B cell (primary cell): ENCODE data around the gene EPN2. TPM values are rescaled to one million over a fixed set of nuclear protein-coding genes. Genes with fewer than 3 reads are reported as not detected.

ENCODE experiments used
- ATAC-seq: fragments of 200-7000 bp; cut with Tn5 transposase; one replicate; pipeline ENCODE4 v1.10.0; 2021; ENCODE audit warnings: low read depth, mild to moderate bottlenecking, moderate number of reproducible peaks, moderate library complexity
- CTCF ChIA-PET: fragments of 350-600 bp; sonication (Branson Sonifier 250); formaldehyde crosslinking; loops from one replicate; lab custom pipeline; 2021; ENCODE audit warnings: antibody characterized with exemption, inconsistent platforms; lab: Charles Lee
- POLR2A ChIA-PET: fragments of 350-600 bp; sonication (Branson Sonifier 250); formaldehyde crosslinking; loops from one replicate; lab custom pipeline; 2021; ENCODE audit warnings: antibody characterized with exemption; lab: Charles Lee
- DNase-seq: peaks from one replicate; pipeline ENCODE4 v3.0.0; 2013
- H2AFZ ChIP-seq: 2 replicates; pipeline ENCODE4 v1.6.1; 2012; ENCODE audit warnings: mild to moderate bottlenecking, low read depth, low read length; ENCODE audit not compliant: insufficient read depth, poor library complexity, severe bottlenecking
- H3K27ac ChIP-seq, 2 donors: 1 replicate in 1 of 2; 2 replicates in 1 of 2; pipeline ENCODE4 v1.5.1; 2012 to 2013; ENCODE audit warnings: low read length in 2 of 2, mild to moderate bottlenecking in 2 of 2, moderate library complexity in 1 of 2
- H3K27me3 ChIP-seq, 4 experiments: fragments of 200-600 bp in 1 of 4; sonication (generic) in 1 of 4; replicated peaks in 1 of 4; 1 replicate in 2 of 4; 2 replicates in 2 of 4; pipeline versions ENCODE4 v1.6.1 to v1.7.0; 2013 to 2016; ENCODE audit warnings: low read length in 3 of 4, mild to moderate bottlenecking in 2 of 4, mixed read lengths in 1 of 4, moderate library complexity in 1 of 4; ENCODE audit not compliant: insufficient read depth in 4 of 4, control insufficient read depth in 3 of 4; ENCODE audit errors: control extremely low read depth in 1 of 4
- H3K36me3 ChIP-seq, 2 experiments: replicated peaks in 1 of 2; 1 replicate in 1 of 2; 2 replicates in 1 of 2; pipeline versions ENCODE4 v1.6.1 to v1.7.1; 2013; ENCODE audit warnings: low read length in 1 of 2; ENCODE audit not compliant: insufficient read depth in 2 of 2, control insufficient read depth in 1 of 2; ENCODE audit errors: control extremely low read depth in 1 of 2, extremely low read depth in 1 of 2
- H3K4me1 ChIP-seq, 2 donors: fragments of 200-600 bp in 1 of 2; sonication (generic) in 1 of 2; 1 replicate in 1 of 2; 2 replicates in 1 of 2; pipeline versions ENCODE4 v1.5.1 to v1.6.1; 2013 to 2017; ENCODE audit warnings: low read length in 2 of 2; ENCODE audit not compliant: control insufficient read depth in 2 of 2, insufficient read depth in 2 of 2
- H3K4me2 ChIP-seq: replicated peaks from 2 replicates; pipeline ENCODE3; 2012; ENCODE audit warnings: mild to moderate bottlenecking, low read depth, low read length; ENCODE audit not compliant: poor library complexity, severe bottlenecking
- H3K4me3 ChIP-seq, 5 experiments: fragments of 200-600 bp in 1 of 5; sonication (generic) in 1 of 5; 1 replicate in 3 of 5; 2 replicates in 2 of 5; pipeline versions ENCODE4 v1.5.1 to v1.7.0; 2011 to 2016; ENCODE audit warnings: low read length in 4 of 5, mild to moderate bottlenecking in 4 of 5, low read depth in 2 of 5, control low read depth in 1 of 5, moderate library complexity in 1 of 5; ENCODE audit not compliant: insufficient read depth in 1 of 5; ENCODE audit errors: control extremely low read depth in 1 of 5, extremely low read depth in 1 of 5
- H3K79me2 ChIP-seq: fragments of 200-600 bp; sonication (generic); one replicate; pipeline ENCODE4 v1.6.0; 2016; ENCODE audit warnings: low read length; ENCODE audit not compliant: control insufficient read depth, insufficient read depth
- H3K9ac ChIP-seq: fragments of 200-600 bp; sonication (generic); 2 replicates; pipeline ENCODE4 v1.6.1; 2017; ENCODE audit warnings: mild to moderate bottlenecking, low read length, moderate library complexity
- H3K9me3 ChIP-seq, 3 donors: one replicate each; pipeline versions ENCODE4 v1.6.1 to v1.7.1; 2013; ENCODE audit warnings: low read length in 2 of 3; ENCODE audit not compliant: control insufficient read depth in 2 of 3, insufficient read depth in 1 of 3; ENCODE audit errors: control extremely low read depth in 1 of 3
- H4K20me1 ChIP-seq: 2 replicates; pipeline ENCODE4 v1.6.0; 2012; ENCODE audit warnings: mild to moderate bottlenecking, low read length; ENCODE audit not compliant: insufficient read depth, control insufficient read depth, poor library complexity, severe bottlenecking
- H3K27ac Mint-ChIP-seq: one replicate; pipeline ENCODE4 v1.8.0; 2021; ENCODE audit warnings: mixed read lengths
- H3K27me3 Mint-ChIP-seq: one replicate; pipeline ENCODE4 v1.8.0; 2021; ENCODE audit warnings: mixed read lengths
- H3K4me1 Mint-ChIP-seq: one replicate; pipeline ENCODE4 v1.8.0; 2021; ENCODE audit warnings: mixed read lengths
- H3K4me3 Mint-ChIP-seq: one replicate; pipeline ENCODE4 v1.8.0; 2021; ENCODE audit warnings: mixed read lengths
- H3K9me3 Mint-ChIP-seq: one replicate; pipeline ENCODE4 v1.8.0; 2022; ENCODE audit warnings: mixed read lengths; ENCODE audit not compliant: insufficient read depth
- EZH2 ChIP-seq: IDR thresholded peaks from 2 replicates; pipeline ENCODE4 v1.6.1; 2012; ENCODE audit warnings: borderline replicate concordance, low read depth, mild to moderate bottlenecking, moderate library complexity, low read length; ENCODE audit not compliant: insufficient read depth, poor library complexity, severe bottlenecking
- whole genome bisulfite sequencing: methylation state at CpG from one replicate; pipeline ENCODE4 v1.1.5; 2013; ENCODE audit warnings: missing lambda C conversion rate; ENCODE audit not compliant: insufficient coverage; 5-methylcytosine and 5-hydroxymethylcytosine counted together
- intact Hi-C: fragments of 100-400 bp; cut with micrococcal nuclease; formaldehyde crosslinking; loops from one replicate; pipeline ENCODE4 v1.10.0; 2022
- polyA plus RNA-seq: library from polyadenylated mRNA; depleted of rRNA; stranded (reverse); fragments of >200 nt; gene quantifications from 2 replicates; pipeline ENCODE4 v1.2.3, GENCODE V29; 2012
- total RNA-seq, 2 donors: library from RNA; stranded (reverse); fragments of 120-200 nt in 1 of 2; gene quantifications; 1 replicate in 1 of 2; 2 replicates in 1 of 2; pipeline versions ENCODE4 v1.2.3 to v1.2.4, GENCODE V29; 2013 to 2022
- TF ChIP-seq, protein P1 (sequence below): fragments of 200-600 bp; IDR thresholded peaks from one replicate; pipeline ENCODE4 v1.8.0; 2022; ENCODE audit warnings: antibody characterized with exemption, mild to moderate bottlenecking

EPN2 gene
- total and polyA plus RNA-seq, 2 donors (not counting 1 experiment from before 2014, with no cell fraction given) = 15.7 to 35.6 TPM

DNA sequence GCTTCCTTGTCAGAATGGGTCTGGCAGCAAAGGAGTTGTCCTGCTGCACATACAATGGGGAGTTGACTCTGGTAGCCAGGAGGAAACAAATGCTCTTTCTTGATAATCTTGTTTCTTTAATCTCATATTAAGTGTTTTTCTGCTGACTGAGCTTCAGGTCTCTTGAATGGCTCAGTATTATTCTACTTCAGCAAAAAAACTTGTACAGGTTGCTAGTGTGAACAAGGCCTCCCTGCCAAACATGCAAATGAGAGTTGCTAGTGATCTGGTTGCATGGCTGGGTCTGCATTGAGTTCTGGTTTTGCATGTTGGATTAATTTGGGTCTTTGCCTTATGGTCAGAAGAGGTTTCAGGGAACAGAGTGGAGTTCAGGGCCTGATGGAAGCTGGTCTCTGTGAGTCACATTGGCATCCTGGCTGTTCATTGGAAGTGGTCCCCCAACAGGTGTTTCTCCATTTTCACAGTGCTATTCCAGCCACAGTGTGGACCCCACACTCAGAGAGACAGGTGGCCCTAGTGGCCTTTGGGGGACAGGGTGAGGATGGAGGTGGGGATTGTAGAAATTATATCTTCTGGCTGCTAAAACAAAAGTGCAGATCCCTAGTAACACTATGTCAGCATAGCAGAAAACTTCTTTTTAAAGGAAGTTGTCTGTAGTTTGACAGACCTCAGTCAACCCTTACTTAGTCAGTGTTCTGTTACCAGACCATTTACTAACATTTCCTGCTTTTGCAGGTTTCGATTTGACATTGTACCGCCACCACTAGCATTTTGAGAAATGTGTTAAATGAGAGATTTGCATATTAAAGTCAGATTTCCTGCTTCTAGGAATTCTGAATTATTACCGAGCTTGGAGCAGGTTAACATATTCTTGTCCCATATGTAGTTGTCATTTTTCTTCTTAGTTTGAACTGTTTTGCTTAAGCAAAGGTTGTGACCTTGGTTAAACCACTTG, 47.1 kb downstream of the EPN2 start:
- Mint-ChIP-seq H3K9me3 (no peaks in the 10 kb centered on the region), H3K4me3 (peak overlapping the region; percentile 52), H3K4me1 (peaks cover 27% of the 10 kb centered on the region), H3K27me3 (peaks cover 15% of the 10 kb centered on the region), H3K27ac (peak overlapping the region; percentile 8)
- Histone ChIP-seq H3K4me2 (peak overlapping the region; percentile 49), H4K20me1 (peaks cover 44% of the 10 kb centered on the region), H2AFZ (no peak overlapping the region), H3K27ac (no peak overlapping the region), H3K27me3 (peaks cover 0 to 38% (median 2%) of the 10 kb centered on the region in 4 experiments), H3K9me3 (no peaks in the 10 kb centered on the region), H3K36me3 (no peaks in the 10 kb centered on the region), H3K79me2 (peaks cover 5% of the 10 kb centered on the region), H3K4me1 (peaks cover 20 to 27% of the 10 kb centered on the region in 2 donors), H3K9ac (peak overlapping the region; percentile 2), H3K4me3 (peak overlapping the region in 1 of 5 experiments; percentile 17)
- ChIA-PET POLR2A (no interaction called here), CTCF (interaction anchor here (0.6 to 1.6 kb wide), 3 partner anchors 22 to 54 kb away, joined by 4 to 6 read pairs (median 4); no protein-coding TSS in a partner anchor)
- WGBS = no CpG with 5 or more reads among the region's 3 CpGs
- TF ChIP-seq, protein P1, sequence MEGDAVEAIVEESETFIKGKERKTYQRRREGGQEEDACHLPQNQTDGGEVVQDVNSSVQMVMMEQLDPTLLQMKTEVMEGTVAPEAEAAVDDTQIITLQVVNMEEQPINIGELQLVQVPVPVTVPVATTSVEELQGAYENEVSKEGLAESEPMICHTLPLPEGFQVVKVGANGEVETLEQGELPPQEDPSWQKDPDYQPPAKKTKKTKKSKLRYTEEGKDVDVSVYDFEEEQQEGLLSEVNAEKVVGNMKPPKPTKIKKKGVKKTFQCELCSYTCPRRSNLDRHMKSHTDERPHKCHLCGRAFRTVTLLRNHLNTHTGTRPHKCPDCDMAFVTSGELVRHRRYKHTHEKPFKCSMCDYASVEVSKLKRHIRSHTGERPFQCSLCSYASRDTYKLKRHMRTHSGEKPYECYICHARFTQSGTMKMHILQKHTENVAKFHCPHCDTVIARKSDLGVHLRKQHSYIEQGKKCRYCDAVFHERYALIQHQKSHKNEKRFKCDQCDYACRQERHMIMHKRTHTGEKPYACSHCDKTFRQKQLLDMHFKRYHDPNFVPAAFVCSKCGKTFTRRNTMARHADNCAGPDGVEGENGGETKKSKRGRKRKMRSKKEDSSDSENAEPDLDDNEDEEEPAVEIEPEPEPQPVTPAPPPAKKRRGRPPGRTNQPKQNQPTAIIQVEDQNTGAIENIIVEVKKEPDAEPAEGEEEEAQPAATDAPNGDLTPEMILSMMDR = no peak
- no peak for TF ChIP-seq EZH2
- ATAC-seq (peak; percentile 73), DNase-seq (peak; percentile 58)
- intact Hi-C loops = loop anchor here (1.0 kb wide), 1 partner anchor 22 kb away; no protein-coding TSS in a partner anchor
